GM13976 (cell line): ENCODE data around the gene ZNF343.

Source experiments
- DNase-seq: peaks from one replicate; pipeline ENCODE4 v3.0.0; 2012; ENCODE audit warnings: low spot score
- CTCF ChIP-seq: IDR thresholded peaks from 2 replicates; pipeline ENCODE4 v1.5.1; 2012; ENCODE audit warnings: borderline replicate concordance, mild to moderate bottlenecking; ENCODE audit not compliant: insufficient read depth; ENCODE audit errors: extremely low read depth, missing control alignments, control extremely low read depth
- in situ Hi-C: fragments of 300-500 bp; cut with MboI; formaldehyde crosslinking; loops from one replicate; pipeline ENCODE4 v1.12.0; 2022; ENCODE audit warnings: low sequenced_read_pairs, mixed read lengths, inconsistent platforms; ENCODE audit not compliant: unreplicated experiment

Gene ZNF343

GRCh38 chr20:2463616-2464365 is 44.9 kb downstream of the ZNF343 start:
- no peak for DNase-seq
- in situ Hi-C loops = loop anchor here (25.0 kb wide), 1 partner anchor 251 kb away; no protein-coding TSS in a partner anchor
- TF ChIP-seq CTCF = no peak

DNA sequence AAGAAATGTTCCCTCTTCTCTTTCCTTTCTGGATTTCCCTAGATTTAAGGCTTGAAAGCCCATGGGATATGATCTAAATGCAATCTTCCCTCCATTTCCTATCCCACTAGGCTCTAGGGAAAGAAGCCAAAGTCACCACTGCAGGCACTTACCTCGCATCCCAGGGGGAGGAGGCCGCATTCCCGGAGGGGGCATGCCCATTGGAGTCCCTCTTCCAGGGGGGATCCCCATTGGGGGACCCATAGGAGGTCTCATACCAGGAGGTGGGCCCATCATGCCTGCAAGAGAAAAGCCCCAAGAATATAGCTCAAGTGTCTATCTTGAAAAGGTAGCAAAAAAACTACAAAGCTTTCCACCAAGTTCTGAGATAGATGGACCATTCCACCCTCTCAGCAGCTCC is 46.2 kb downstream of the ZNF343 start:
- DNase-seq = no peak
- no peak for TF ChIP-seq CTCF
- in situ Hi-C loops = loop anchor here (25.0 kb wide), 1 partner anchor 250 kb away; no protein-coding TSS in a partner anchor

DNA sequence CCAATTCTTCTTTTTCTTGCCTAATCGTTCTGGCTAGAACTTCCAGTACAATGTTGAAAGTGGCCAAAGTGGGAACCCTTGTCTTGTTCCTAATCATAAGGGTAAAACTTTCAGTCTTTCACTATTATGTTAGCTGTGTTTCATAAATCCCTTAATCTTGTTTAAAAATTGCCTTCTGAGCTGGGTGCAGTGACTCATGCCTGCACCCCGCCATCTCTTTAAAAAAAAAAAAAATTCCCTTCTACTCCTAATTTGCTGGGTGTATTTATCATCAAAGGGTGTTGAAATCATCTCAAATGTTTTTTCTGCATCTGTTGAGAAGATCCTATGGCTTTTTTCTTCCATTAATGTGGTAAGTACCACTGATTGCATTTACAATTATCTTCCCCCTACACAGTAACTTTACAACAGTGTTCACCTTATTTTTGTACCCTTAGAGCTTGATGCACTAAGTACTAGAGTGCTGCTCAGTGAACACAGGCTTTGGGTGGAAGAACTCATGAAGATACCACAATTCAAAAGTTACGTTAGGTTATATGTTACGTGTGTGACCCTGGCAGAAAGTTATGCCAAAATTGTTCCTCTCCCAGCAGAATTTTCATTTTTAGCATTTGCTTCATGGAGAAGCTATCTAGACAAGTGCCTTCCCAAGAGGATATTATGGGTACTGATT is 47.8 kb downstream of the ZNF343 start:
- no peak for DNase-seq
- TF ChIP-seq CTCF = no peak
- in situ Hi-C loops = loop anchor here (25.0 kb wide), 1 partner anchor 249 kb away; no protein-coding TSS in a partner anchor

DNA sequence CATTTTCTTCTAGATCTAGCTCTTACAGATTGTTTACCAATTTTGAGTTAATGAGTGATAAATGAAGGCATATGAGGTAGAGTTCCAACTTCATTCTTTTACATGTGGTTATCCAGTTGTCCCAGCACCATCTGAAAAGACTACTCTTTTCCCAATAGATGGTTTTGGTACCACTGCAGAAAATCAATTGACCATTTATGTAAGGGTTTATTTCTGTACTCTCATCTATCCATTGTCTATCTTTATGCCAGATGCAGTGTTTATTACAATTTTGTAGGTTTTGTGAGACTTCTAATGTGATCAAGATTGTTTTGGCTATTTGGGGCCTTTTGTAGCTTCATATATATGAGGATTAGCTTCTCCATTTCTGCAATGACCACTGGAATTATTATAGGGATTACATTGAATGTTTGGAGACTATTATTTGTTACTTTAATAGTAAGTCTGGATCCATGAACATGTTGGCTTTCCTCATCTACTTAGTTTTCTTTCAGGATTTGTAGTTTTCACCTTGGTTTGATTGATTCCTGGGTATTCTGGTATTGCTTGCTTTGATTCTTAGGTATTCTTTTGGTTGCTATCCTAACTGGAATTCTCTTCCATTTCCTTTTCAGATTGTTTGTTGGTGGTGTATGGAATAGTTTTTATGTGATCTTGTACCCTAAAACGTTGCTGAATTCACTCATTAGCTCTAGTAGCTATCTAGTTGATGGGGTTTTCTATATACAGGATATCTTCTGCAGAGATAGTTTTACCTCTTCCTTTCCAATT is 48.5 kb downstream of the ZNF343 start:
- in situ Hi-C loops = loop anchor here (25.0 kb wide), 1 partner anchor 248 kb away; no protein-coding TSS in a partner anchor

GRCh38 chr20:2458919-2459499 is 49.7 kb downstream of the ZNF343 start:
- no peak for DNase-seq
- no peak for TF ChIP-seq CTCF
- in situ Hi-C loops = loop anchor here (25.0 kb wide), 1 partner anchor 247 kb away; no protein-coding TSS in a partner anchor

More for the DNA sequence above, 48.5 kb downstream of the ZNF343 start:
- no peak for DNase-seq
- TF ChIP-seq CTCF = no peak
